Gastrocnemius medialis (tissue), 4 donors: Measurements from ENCODE around the gene RNF168.
"Not testable (repeated sequence)": the region's sequence is repeated elsewhere in the genome, so short reads cannot be mapped to it uniquely, and the experiment has no call there.

Experiments
- POLR2A ChIP-seq, 2 donors: fragments of 450-650 bp; IDR thresholded peaks; one replicate each; pipeline ENCODE4 v1.6.1; 2017; ENCODE audit warnings: antibody characterized with exemption in 2 of 2, mild to moderate bottlenecking in 2 of 2, moderate library complexity in 2 of 2
- TF ChIP-seq, protein P1 (sequence below), 5 experiments: fragments of 450-650 bp in 3 of 5; fragments of 200-600 bp in 2 of 5; sonication (generic) in 2 of 5; IDR thresholded peaks in 4 of 5; conservative IDR thresholded peaks in 1 of 5; 1 replicate in 4 of 5; 2 replicates in 1 of 5; pipeline ENCODE4 v1.5.1; 2016 to 2019; ENCODE audit warnings: antibody characterized with exemption in 5 of 5, mild to moderate bottlenecking in 3 of 5, moderate library complexity in 3 of 5

DNA sequence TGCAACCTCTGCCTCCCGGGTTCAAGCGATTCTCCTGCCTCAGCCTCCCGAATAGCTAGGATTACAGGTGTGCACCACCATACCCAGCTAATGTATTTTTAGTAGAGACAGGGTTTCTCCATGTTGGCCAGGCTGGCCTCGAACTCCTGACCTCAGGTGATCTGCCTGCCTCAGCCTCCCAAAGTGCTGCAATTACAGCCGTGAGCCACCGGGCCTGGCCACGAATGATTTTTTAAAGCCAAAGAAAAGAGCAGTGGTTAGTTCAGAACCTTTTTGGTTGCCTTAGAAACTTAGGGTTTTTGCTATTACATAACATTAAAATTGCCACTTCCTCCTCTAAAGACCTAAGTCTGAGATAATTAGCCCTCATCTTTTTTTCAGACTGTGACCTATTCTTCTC is 46.1 kb downstream of the RNF168 start:
- TF ChIP-seq, protein P1, sequence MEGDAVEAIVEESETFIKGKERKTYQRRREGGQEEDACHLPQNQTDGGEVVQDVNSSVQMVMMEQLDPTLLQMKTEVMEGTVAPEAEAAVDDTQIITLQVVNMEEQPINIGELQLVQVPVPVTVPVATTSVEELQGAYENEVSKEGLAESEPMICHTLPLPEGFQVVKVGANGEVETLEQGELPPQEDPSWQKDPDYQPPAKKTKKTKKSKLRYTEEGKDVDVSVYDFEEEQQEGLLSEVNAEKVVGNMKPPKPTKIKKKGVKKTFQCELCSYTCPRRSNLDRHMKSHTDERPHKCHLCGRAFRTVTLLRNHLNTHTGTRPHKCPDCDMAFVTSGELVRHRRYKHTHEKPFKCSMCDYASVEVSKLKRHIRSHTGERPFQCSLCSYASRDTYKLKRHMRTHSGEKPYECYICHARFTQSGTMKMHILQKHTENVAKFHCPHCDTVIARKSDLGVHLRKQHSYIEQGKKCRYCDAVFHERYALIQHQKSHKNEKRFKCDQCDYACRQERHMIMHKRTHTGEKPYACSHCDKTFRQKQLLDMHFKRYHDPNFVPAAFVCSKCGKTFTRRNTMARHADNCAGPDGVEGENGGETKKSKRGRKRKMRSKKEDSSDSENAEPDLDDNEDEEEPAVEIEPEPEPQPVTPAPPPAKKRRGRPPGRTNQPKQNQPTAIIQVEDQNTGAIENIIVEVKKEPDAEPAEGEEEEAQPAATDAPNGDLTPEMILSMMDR (IDR thresholded peaks at IDR 0.05 in 4 of 5, conservative IDR thresholded peaks at IDR 0.05 in 1 of 5) = not testable (repeated sequence)
- TF ChIP-seq POLR2A (IDR thresholded peaks at IDR 0.05) = not testable (repeated sequence)
